HCT116 (cell line): ENCODE measurements around the gene PGM2. TPM values are rescaled to one million over a fixed set of nuclear protein-coding genes. Genes with fewer than 3 reads are reported as not detected.

Source experiments
- ATAC-seq: fragments of 200-7000 bp; cut with Tn5 transposase; 2 replicates; pipeline ENCODE4 v1.9.1; 2020; ENCODE audit warnings: mild to moderate bottlenecking, moderate library complexity
- BruUV-seq: library from RNA; stranded (reverse); fragments of 400-500 nt; replicated peaks from 2 replicates; lab custom pipeline; 2021; lab: Mats Ljungman, UMichigan
- CTCF ChIA-PET: fragments of 300-600 bp; sonication (Branson Sonifier 250); formaldehyde crosslinking; loops from one replicate; lab custom pipeline; 2021; ENCODE audit warnings: antibody characterized with exemption; lab: Charles Lee
- POLR2A ChIA-PET: fragments of 300-600, 350-600 bp; sonication (Branson Sonifier 250); formaldehyde crosslinking; loops from one replicate; lab custom pipeline; 2021; ENCODE audit warnings: antibody characterized with exemption; lab: Charles Lee
- RAD21 ChIA-PET, 2 experiments: fragments of 300-600 bp; sonication (Branson Sonifier 250); formaldehyde crosslinking; loops; one replicate each; lab custom pipeline; 2023; ENCODE audit warnings: low total read pairs in 2 of 2; ENCODE audit not compliant: uncharacterized antibody in 2 of 2, unreplicated experiment in 2 of 2, low non-redundant PET in 1 of 2; lab: Charles Lee
- DNase-seq: peaks from one replicate; pipeline ENCODE4 v3.0.0-alpha.2; 2010; ENCODE audit warnings: low read depth, low spot score
- H2AFZ ChIP-seq: fragments of 200-600 bp; shearing (Covaris generic), sonication (generic); 2 replicates; pipeline ENCODE4 v1.6.1; 2017; ENCODE audit warnings: low read depth, mixed run types, mixed read lengths, antibody characterized with exemption, low read length; ENCODE audit not compliant: poor library complexity, severe bottlenecking
- H3K27ac ChIP-seq: 2 replicates; pipeline ENCODE4 v1.5.1; 2012; ENCODE audit warnings: low read depth, low read length
- H3K27me3 ChIP-seq: fragments of 200-600 bp; sonication (generic); 2 replicates; pipeline ENCODE4 v1.6.1; 2016; ENCODE audit warnings: mixed run types, low read length, mixed read lengths; ENCODE audit not compliant: insufficient read depth
- H3K36me3 ChIP-seq, 2 experiments: fragments of 200-500 bp in 1 of 2; fragments of 200-600 bp in 1 of 2; sonication (Bioruptor generic) in 1 of 2; sonication (generic) in 1 of 2; 2 replicates each; pipeline versions ENCODE4 v1.5.1 to v1.6.1; 2014 to 2016; ENCODE audit warnings: low read length in 2 of 2, inconsistent platforms in 1 of 2, mixed read lengths in 1 of 2, mixed run types in 1 of 2; ENCODE audit not compliant: insufficient read depth in 2 of 2, control insufficient read depth in 1 of 2
- H3K4me1 ChIP-seq, 2 experiments: fragments of 200-600 bp in 1 of 2; sonication (generic) in 1 of 2; 2 replicates each; pipeline versions ENCODE4 v1.5.1 to v1.6.1; 2012 to 2017; ENCODE audit warnings: low read length in 2 of 2, inconsistent platforms in 1 of 2, mild to moderate bottlenecking in 1 of 2, mixed read lengths in 1 of 2, mixed run types in 1 of 2, moderate library complexity in 1 of 2; ENCODE audit not compliant: insufficient read depth in 2 of 2, control insufficient read depth in 1 of 2
- H3K4me2 ChIP-seq: fragments of 200-600 bp; sonication (generic); 2 replicates; pipeline ENCODE4 v1.6.1; 2017; ENCODE audit warnings: mixed run types, low read length, mixed read lengths
- H3K4me3 ChIP-seq, 2 experiments: fragments of 200-600 bp in 1 of 2; sonication (generic) in 1 of 2; replicated peaks in 1 of 2; 2 replicates each; pipeline ENCODE4 v1.5.1; 2011 to 2016; ENCODE audit warnings: low read length in 2 of 2, control low read depth in 1 of 2, low read depth in 1 of 2, mild to moderate bottlenecking in 1 of 2, mixed read lengths in 1 of 2, mixed run types in 1 of 2
- H3K79me2 ChIP-seq: fragments of 200-600 bp; sonication (generic); 2 replicates; pipeline ENCODE4 v1.6.1; 2017; ENCODE audit warnings: mild to moderate bottlenecking, mixed run types, low read length, moderate library complexity, mixed read lengths; ENCODE audit not compliant: insufficient read depth
- H3K9ac ChIP-seq: fragments of 200-600 bp; sonication (generic); 2 replicates; pipeline ENCODE4 v1.6.1; 2016; ENCODE audit warnings: low read length, mixed read lengths
- H3K9me2 ChIP-seq: fragments of 200-600 bp; sonication (generic), shearing (Covaris generic); 2 replicates; pipeline ENCODE4 v1.6.1; 2017; ENCODE audit warnings: mixed run types, mild to moderate bottlenecking, moderate library complexity; ENCODE audit not compliant: insufficient read depth
- H3K9me3 ChIP-seq, 2 experiments: fragments of 200-500 bp in 1 of 2; fragments of 200-600 bp in 1 of 2; sonication (Bioruptor generic) in 1 of 2; sonication (generic) in 1 of 2; 2 replicates each; pipeline ENCODE4 v1.6.1; 2014 to 2017; ENCODE audit warnings: low read length in 2 of 2, mixed read lengths in 2 of 2, inconsistent platforms in 1 of 2, low read depth in 1 of 2, mild to moderate bottlenecking in 1 of 2, mixed run types in 1 of 2, moderate library complexity in 1 of 2; ENCODE audit not compliant: control insufficient read depth in 1 of 2, insufficient read depth in 1 of 2
- H4K20me1 ChIP-seq: fragments of 200-600 bp; sonication (generic), shearing (Covaris generic); 2 replicates; pipeline ENCODE4 v1.6.1; 2017; ENCODE audit warnings: mixed run types, mild to moderate bottlenecking, moderate library complexity; ENCODE audit not compliant: insufficient read depth
- CBX3 ChIP-seq: IDR thresholded peaks from 2 replicates; pipeline ENCODE4 v1.6.1; 2012; ENCODE audit warnings: low read depth
- EZH2 ChIP-seq: fragments of 200-600 bp; sonication (generic); IDR thresholded peaks from 2 replicates; pipeline ENCODE4 v1.6.1; 2017; ENCODE audit warnings: antibody characterized with exemption, mixed run types
- EZH2phosphoT487 ChIP-seq: fragments of 200-600 bp; IDR thresholded peaks from 2 replicates; pipeline ENCODE4 v1.6.1; 2018; ENCODE audit warnings: antibody characterized with exemption, borderline replicate concordance
- FOSL1 ChIP-seq: IDR thresholded peaks from 2 replicates; pipeline ENCODE4 v1.6.1; 2012; ENCODE audit warnings: low read depth
- JUND ChIP-seq: IDR thresholded peaks from 2 replicates; pipeline ENCODE4 v1.6.1; 2012
- POLR2A ChIP-seq: IDR thresholded peaks from 2 replicates; pipeline ENCODE4 v1.7.0; 2011; ENCODE audit warnings: borderline replicate concordance; ENCODE audit not compliant: insufficient read depth, insufficient read length; ENCODE audit errors: extremely low read depth
- POLR2AphosphoS5 ChIP-seq: IDR thresholded peaks from 2 replicates; pipeline ENCODE4 v1.6.1; 2011; ENCODE audit warnings: mild to moderate bottlenecking, low read depth, low read length, moderate library complexity
- REST ChIP-seq: IDR thresholded peaks from 2 replicates; pipeline ENCODE4 v1.6.1; 2012; ENCODE audit warnings: low read depth
- YY1 ChIP-seq: IDR thresholded peaks from 2 replicates; pipeline ENCODE4 v1.6.1; 2011; ENCODE audit warnings: low read length, low read depth, moderate library complexity, mild to moderate bottlenecking; ENCODE audit not compliant: insufficient replicate concordance; ENCODE audit errors: extremely low read depth
- ZFX ChIP-seq: fragments of 450-650 bp; IDR thresholded peaks from 2 replicates; pipeline ENCODE4 v1.6.1; 2017
- ZNF274 ChIP-seq: fragments of 200-500 bp; sonication (Bioruptor generic); IDR thresholded peaks from 2 replicates; pipeline ENCODE4 v1.6.1; 2014; ENCODE audit warnings: mild to moderate bottlenecking, low read depth, low read length, inconsistent platforms
- intact Hi-C: fragments of 100-400 bp; cut with micrococcal nuclease; formaldehyde crosslinking; loops from 2 replicates; pipeline ENCODE4 v1.10.0; 2022
- total RNA-seq: library from RNA; stranded (reverse); gene quantifications from one replicate; pipeline ENCODE4 v1.2.1, GENCODE V29; 2021; ENCODE audit not compliant: unreplicated experiment
- TF ChIP-seq, protein P1 (sequence below), 3 experiments: fragments of 200-600 bp in 1 of 3; sonication (generic) in 1 of 3; IDR thresholded peaks in 2 of 3; conservative IDR thresholded peaks in 1 of 3; 2 replicates each; pipeline ENCODE4 v1.5.1; 2012 to 2017; ENCODE audit warnings: low read depth in 2 of 3, low read length in 2 of 3, antibody characterized with exemption in 1 of 3, borderline replicate concordance in 1 of 3, control low read depth in 1 of 3, mild to moderate bottlenecking in 1 of 3, mixed read lengths in 1 of 3, mixed run types in 1 of 3, moderate library complexity in 1 of 3; ENCODE audit not compliant: insufficient read depth in 1 of 3
- TF ChIP-seq, protein P2 (sequence below): IDR thresholded peaks from 2 replicates; pipeline ENCODE4 v1.6.1; 2012

PGM2 gene
- total RNA-seq, 1 experiment from 2014 or later, result 48.6 TPM

DNA sequence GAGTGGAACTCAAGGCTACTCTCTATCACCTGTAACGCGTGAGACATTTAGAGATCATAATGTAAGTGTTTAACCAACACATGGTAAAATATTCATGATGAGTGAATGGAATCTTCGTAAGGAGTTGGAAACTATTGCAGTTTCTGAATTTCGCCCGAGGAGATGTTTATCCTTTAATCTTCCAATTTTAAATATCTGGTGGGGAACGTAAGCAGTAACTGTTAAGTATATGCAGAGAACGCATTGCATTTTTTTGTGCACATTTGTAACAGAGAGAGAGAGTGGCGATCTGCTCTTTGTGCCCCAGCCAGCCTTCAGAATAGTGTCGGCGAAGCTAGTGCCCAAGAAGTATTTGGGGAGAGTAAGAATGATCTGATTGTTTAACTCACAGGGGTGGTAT is 9.8 kb downstream of the PGM2 start (continued):
- TF ChIP-seq REST, result no peak
- TF ChIP-seq EZH2, result no peak

GRCh38 chr4:37836838-37837440 is 10.5 kb downstream of the PGM2 start:
- H3K4me2 ChIP-seq, result no peak overlapping the region
- no peaks in the 10 kb centered on the region for H3K9me2 ChIP-seq
- peaks cover 26 to 31% of the 10 kb centered on the region in 2 experiments; a peak in 3 of 4 replicates for H3K36me3 ChIP-seq
- no peak overlapping the region for H3K27ac ChIP-seq
- H2AFZ ChIP-seq, result no peak overlapping the region
- DNase-seq, result no peak
- intact Hi-C loops, result no loop called here
- BruUV-seq, result no TSS peak
- H3K79me2 ChIP-seq, result no peaks in the 10 kb centered on the region
- ChIA-PET CTCF (no interaction called here), POLR2A (no interaction called here), RAD21 (no interaction called here)
- ATAC-seq, result no peak
- no peaks in the 10 kb centered on the region for H3K9me3 ChIP-seq
- no peaks in the 10 kb centered on the region for H3K27me3 ChIP-seq
- H3K9ac ChIP-seq, result no peak overlapping the region
- no peaks in the 10 kb centered on the region for H3K4me1 ChIP-seq
- TF ChIP-seq POLR2AphosphoS5 (no peak), JUND (no peak), POLR2A (no peak), ZFX (no peak), EZH2phosphoT487 (no peak), YY1 (no peak), CBX3 (no peak), REST (no peak), EZH2 (no peak), ZNF274 (no peak), FOSL1 (no peak)
- TF ChIP-seq, protein P1, sequence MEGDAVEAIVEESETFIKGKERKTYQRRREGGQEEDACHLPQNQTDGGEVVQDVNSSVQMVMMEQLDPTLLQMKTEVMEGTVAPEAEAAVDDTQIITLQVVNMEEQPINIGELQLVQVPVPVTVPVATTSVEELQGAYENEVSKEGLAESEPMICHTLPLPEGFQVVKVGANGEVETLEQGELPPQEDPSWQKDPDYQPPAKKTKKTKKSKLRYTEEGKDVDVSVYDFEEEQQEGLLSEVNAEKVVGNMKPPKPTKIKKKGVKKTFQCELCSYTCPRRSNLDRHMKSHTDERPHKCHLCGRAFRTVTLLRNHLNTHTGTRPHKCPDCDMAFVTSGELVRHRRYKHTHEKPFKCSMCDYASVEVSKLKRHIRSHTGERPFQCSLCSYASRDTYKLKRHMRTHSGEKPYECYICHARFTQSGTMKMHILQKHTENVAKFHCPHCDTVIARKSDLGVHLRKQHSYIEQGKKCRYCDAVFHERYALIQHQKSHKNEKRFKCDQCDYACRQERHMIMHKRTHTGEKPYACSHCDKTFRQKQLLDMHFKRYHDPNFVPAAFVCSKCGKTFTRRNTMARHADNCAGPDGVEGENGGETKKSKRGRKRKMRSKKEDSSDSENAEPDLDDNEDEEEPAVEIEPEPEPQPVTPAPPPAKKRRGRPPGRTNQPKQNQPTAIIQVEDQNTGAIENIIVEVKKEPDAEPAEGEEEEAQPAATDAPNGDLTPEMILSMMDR (IDR thresholded peaks at IDR 0.05 in 2 of 3, conservative IDR thresholded peaks at IDR 0.05 in 1 of 3; ENCODE audit: borderline replicate concordance in 1 of 3, insufficient read depth in 1 of 3, low read depth in 2 of 3, low read length in 2 of 3), result no peak
- TF ChIP-seq, protein P2, sequence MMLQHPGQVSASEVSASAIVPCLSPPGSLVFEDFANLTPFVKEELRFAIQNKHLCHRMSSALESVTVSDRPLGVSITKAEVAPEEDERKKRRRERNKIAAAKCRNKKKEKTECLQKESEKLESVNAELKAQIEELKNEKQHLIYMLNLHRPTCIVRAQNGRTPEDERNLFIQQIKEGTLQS, result no peak
- no peak overlapping the region for H3K4me3 ChIP-seq
- no peaks in the 10 kb centered on the region for H4K20me1 ChIP-seq
